HEK293 (cell line): ENCODE data around the gene FOXO6.

Experiments
- ZNF555 ChIP-seq: fragments of 450-650 bp; formaldehyde crosslinking; conservative IDR thresholded peaks from 2 replicates; pipeline ENCODE4 v1.5.1; 2017; ENCODE audit warnings: missing biosample characterization, mild to moderate bottlenecking, missing genetic modification characterization, inconsistent platforms
- ZNF777 ChIP-seq: fragments of 450-650 bp; formaldehyde crosslinking; IDR thresholded peaks from 2 replicates; pipeline ENCODE4 v1.5.1; 2017; ENCODE audit warnings: missing biosample characterization, missing genetic modification characterization, borderline replicate concordance

DNA sequence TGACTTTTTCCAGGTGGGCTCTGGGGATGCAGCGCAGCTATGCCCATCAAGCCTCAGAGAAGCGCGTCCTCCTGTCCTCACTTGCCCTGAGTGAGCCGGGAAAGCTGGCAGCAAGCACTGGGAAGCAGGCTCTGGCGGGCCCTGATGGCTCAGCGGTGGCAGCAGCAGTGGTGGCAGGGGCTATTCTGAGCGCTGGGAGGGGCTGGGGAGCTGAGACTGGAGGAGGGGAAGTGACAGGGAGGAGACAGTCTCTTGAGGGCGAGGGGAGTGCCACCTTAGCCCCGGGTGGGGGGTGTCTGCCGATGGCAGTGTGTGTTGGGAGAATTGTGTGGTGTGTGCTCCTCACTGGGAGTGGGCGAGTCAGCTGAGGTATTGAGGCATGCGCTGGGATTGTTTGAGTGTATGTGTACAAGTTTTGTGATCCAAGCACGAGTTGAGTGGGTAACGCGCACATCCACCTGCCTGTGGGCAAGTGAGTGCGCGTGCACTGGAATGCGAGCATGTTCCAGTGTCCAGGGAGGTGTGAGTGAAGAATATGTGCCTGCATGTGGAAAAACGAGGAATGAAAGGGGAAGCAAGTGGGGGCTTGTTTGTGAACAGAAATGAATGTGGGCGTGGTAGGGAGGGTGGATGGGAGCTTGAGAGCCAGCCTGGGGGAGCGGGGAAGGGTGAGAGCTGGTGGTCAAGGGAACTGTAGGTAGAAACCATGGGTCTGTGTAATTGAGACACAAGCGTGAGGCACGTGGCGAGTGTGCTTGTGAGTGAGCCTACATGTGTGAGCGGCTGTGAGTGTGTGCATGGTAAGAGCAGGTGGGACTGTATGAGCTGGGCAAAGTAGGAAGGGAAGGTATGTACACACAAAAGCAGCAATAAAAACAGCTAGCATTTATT lies 2.9 kb upstream of the FOXO6 start:
- TF ChIP-seq ZNF555 (tag by site-specific recombination) (no peak), ZNF777 (no peak)
